Uterus (tissue), 2 donors: ENCODE results near the gene PRIM2.
"Not testable (repeated sequence)": the region's sequence is repeated elsewhere in the genome, so short reads cannot be mapped to it uniquely, and the experiment has no call there.

Experiments
- POLR2A ChIP-seq, 2 donors: fragments of 450-650 bp; IDR thresholded peaks; one replicate each; pipeline ENCODE4 v1.6.1; 2016; ENCODE audit warnings: antibody characterized with exemption in 2 of 2, mild to moderate bottlenecking in 1 of 2, moderate library complexity in 1 of 2
- TF ChIP-seq, protein P1 (sequence below), 4 experiments: fragments of 200-600 bp in 2 of 4; fragments of 450-650 bp in 2 of 4; sonication (generic) in 2 of 4; IDR thresholded peaks; one replicate each; pipeline ENCODE4 v1.5.1; 2016 to 2019; ENCODE audit warnings: antibody characterized with exemption in 4 of 4, mild to moderate bottlenecking in 2 of 4, moderate library complexity in 1 of 4

DNA sequence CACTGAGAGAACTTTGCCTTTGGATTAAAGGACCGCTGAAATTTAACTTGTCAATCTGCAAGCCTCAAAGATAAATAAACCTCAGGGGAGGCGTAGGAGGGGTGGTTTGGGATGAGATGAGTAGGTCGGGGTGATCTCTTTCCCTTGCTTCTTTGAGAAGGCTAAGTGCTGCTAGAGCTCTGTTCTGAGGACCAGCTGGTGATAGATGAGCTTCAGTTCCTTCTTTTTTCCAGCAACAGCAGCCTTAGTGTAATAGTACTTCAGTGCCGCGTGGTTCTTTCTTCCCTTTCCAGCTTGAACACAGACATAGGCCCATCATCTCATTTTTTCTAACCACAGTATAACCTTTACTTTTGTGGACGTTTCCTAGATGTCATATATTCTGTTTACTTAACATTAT is 33.0 kb downstream of the PRIM2 start:
- not testable (repeated sequence) for TF ChIP-seq POLR2A (IDR thresholded peaks at IDR 0.05)
- TF ChIP-seq, protein P1, sequence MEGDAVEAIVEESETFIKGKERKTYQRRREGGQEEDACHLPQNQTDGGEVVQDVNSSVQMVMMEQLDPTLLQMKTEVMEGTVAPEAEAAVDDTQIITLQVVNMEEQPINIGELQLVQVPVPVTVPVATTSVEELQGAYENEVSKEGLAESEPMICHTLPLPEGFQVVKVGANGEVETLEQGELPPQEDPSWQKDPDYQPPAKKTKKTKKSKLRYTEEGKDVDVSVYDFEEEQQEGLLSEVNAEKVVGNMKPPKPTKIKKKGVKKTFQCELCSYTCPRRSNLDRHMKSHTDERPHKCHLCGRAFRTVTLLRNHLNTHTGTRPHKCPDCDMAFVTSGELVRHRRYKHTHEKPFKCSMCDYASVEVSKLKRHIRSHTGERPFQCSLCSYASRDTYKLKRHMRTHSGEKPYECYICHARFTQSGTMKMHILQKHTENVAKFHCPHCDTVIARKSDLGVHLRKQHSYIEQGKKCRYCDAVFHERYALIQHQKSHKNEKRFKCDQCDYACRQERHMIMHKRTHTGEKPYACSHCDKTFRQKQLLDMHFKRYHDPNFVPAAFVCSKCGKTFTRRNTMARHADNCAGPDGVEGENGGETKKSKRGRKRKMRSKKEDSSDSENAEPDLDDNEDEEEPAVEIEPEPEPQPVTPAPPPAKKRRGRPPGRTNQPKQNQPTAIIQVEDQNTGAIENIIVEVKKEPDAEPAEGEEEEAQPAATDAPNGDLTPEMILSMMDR (IDR thresholded peaks at IDR 0.05) = not testable (repeated sequence)
